ENCODE data around the gene KIF21B. TPM values are rescaled to one million over a fixed set of nuclear protein-coding genes. Genes with fewer than 3 reads are reported as not detected.

KIF21B gene, protein sequence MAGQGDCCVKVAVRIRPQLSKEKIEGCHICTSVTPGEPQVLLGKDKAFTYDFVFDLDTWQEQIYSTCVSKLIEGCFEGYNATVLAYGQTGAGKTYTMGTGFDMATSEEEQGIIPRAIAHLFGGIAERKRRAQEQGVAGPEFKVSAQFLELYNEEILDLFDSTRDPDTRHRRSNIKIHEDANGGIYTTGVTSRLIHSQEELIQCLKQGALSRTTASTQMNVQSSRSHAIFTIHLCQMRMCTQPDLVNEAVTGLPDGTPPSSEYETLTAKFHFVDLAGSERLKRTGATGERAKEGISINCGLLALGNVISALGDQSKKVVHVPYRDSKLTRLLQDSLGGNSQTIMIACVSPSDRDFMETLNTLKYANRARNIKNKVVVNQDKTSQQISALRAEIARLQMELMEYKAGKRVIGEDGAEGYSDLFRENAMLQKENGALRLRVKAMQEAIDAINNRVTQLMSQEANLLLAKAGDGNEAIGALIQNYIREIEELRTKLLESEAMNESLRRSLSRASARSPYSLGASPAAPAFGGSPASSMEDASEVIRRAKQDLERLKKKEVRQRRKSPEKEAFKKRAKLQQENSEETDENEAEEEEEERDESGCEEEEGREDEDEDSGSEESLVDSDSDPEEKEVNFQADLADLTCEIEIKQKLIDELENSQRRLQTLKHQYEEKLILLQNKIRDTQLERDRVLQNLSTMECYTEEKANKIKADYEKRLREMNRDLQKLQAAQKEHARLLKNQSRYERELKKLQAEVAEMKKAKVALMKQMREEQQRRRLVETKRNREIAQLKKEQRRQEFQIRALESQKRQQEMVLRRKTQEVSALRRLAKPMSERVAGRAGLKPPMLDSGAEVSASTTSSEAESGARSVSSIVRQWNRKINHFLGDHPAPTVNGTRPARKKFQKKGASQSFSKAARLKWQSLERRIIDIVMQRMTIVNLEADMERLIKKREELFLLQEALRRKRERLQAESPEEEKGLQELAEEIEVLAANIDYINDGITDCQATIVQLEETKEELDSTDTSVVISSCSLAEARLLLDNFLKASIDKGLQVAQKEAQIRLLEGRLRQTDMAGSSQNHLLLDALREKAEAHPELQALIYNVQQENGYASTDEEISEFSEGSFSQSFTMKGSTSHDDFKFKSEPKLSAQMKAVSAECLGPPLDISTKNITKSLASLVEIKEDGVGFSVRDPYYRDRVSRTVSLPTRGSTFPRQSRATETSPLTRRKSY (N-terminal part only)
- total RNA-seq (2021; fragmentation: NEBNext Ultra II Directional; extraction: Animal tissue kit (Norgen Biotek cat#: 25700)) = not detected
- long read RNA-seq = 0 reads

DNA sequence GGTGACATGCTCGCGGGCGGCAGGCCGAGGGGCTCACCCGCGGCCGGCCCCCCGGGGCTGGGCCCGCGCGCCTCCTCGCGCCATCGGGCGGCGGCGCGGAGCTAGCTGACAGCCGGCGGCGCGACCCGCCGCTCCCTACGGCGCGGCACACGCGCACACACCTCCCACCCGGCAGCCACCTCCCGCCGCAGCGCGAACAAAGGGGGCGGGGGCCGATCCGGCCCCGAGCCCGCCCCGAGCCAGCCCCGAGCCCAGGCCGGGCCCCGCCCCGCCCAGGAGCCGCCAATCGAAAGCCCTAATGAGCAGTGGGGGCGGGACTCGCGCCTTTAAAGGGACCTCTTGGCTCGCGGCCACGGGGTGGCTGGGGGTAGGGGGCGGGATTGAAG, at the start of gene KIF21B:
TSS of gene KIF21B (minus strand) at position 198 of the 386 bp plus-strand sequence. CDS start 331 bp downstream, outside the sequence.
- no peak within 1 kb of the TSS for H3K4me3 Mint-ChIP-seq
- no peak for TF ChIP-seq CTCF (IDR thresholded peaks at IDR 0.05)
- no peaks in the 10 kb centered on the region for H3K9me3 Mint-ChIP-seq
- H3K27me3 Mint-ChIP-seq (ENCODE audit: insufficient read depth) = peaks cover 38% of the 10 kb centered on the region
- no peak within 1 kb of the TSS for H3K27ac Mint-ChIP-seq
- no peak for DNase-seq
- peaks cover 21% of the 10 kb centered on the region for H3K4me1 Mint-ChIP-seq (ENCODE audit: low read depth)
- no peaks in the 10 kb centered on the region for H3K36me3 Mint-ChIP-seq (ENCODE audit: low read depth)

DNA sequence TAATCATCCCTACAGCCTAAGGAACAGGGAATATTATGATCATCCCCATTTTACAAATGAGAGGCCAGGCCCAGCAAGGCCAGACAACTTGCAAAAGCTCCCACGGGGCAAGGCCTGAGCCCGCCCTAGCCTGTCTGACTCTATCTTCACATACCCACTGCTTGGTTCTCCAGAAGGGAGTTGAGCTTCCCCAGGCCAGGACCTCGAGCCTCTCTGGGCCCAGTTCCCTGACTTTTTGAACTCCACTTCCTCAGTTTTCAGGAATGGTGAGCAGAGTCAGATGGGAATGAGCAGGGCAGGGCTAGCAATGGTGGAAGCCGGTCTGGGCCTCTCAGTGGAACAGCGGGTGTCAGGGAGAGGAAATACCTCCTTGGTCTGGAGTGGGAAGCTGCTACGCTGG, 49.4 kb upstream of the KIF21B start:
- no peak for DNase-seq
- H3K27ac Mint-ChIP-seq = no peak overlapping the region
- no peaks in the 10 kb centered on the region for H3K4me1 Mint-ChIP-seq (ENCODE audit: low read depth)
- no peak overlapping the region for H3K4me3 Mint-ChIP-seq
- TF ChIP-seq CTCF (IDR thresholded peaks at IDR 0.05) = no peak
- peaks cover 59% of the 10 kb centered on the region for H3K27me3 Mint-ChIP-seq (ENCODE audit: insufficient read depth)
- no peaks in the 10 kb centered on the region for H3K9me3 Mint-ChIP-seq
- H3K36me3 Mint-ChIP-seq (ENCODE audit: low read depth) = no peaks in the 10 kb centered on the region

- H3K27ac Mint-ChIP-seq = no peak overlapping the region
- H3K4me3 Mint-ChIP-seq = no peak overlapping the region
- no peaks in the 10 kb centered on the region for H3K4me1 Mint-ChIP-seq (ENCODE audit: low read depth)
- no peak for TF ChIP-seq CTCF (IDR thresholded peaks at IDR 0.05)
- DNase-seq = no peak
- no peaks in the 10 kb centered on the region for H3K36me3 Mint-ChIP-seq (ENCODE audit: low read depth)
- H3K27me3 Mint-ChIP-seq (ENCODE audit: insufficient read depth) = peaks cover 64% of the 10 kb centered on the region
- no peaks in the 10 kb centered on the region for H3K9me3 Mint-ChIP-seq
Observed at GRCh38 chr1:201072149-201072548, 48.6 kb upstream of the KIF21B start.

DNA sequence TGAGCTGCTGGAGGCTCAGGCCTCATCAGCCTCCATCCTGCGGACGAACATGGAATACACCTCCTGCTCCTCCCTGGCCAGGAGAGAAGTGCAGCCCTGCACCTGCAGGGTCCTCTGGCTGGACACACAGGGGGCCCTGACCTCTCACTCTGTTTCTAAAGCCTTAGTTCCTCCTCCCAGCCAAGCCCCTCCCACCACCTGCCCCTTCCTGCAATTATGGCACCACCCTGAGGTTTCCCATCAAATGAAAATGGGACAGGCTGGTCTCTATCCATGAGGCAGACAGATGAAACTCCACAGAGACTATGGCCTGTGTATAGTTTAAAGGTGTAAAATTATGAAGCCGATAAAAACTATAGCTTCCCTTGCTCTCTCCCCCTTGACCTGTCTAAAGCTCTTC, 46.1 kb upstream of the KIF21B start:
- no peak for TF ChIP-seq CTCF (IDR thresholded peaks at IDR 0.05)
- H3K4me1 Mint-ChIP-seq (ENCODE audit: low read depth) = no peaks in the 10 kb centered on the region
- H3K4me3 Mint-ChIP-seq = no peak overlapping the region
- no peak for DNase-seq
- peaks cover 59% of the 10 kb centered on the region for H3K27me3 Mint-ChIP-seq (ENCODE audit: insufficient read depth)
- H3K36me3 Mint-ChIP-seq (ENCODE audit: low read depth) = no peaks in the 10 kb centered on the region
- H3K9me3 Mint-ChIP-seq = no peaks in the 10 kb centered on the region
- no peak overlapping the region for H3K27ac Mint-ChIP-seq

- Mint-ChIP-seq H3K4me1 (ENCODE audit: low read depth) (no peaks in the 10 kb centered on the region), H3K9me3 (no peaks in the 10 kb centered on the region), H3K27me3 (ENCODE audit: insufficient read depth) (peaks cover 64% of the 10 kb centered on the region), H3K27ac (no peak overlapping the region), H3K36me3 (ENCODE audit: low read depth) (no peaks in the 10 kb centered on the region), H3K4me3 (no peak overlapping the region)
- no peak for TF ChIP-seq CTCF (IDR thresholded peaks at IDR 0.05)
- no peak for DNase-seq
Observed at GRCh38 chr1:201068976-201069375, 45.5 kb upstream of the KIF21B start.

Measured in HFFc6 (cell line).